Measurements from ENCODE around the gene ITGAE.

ITGAE gene

DNA sequence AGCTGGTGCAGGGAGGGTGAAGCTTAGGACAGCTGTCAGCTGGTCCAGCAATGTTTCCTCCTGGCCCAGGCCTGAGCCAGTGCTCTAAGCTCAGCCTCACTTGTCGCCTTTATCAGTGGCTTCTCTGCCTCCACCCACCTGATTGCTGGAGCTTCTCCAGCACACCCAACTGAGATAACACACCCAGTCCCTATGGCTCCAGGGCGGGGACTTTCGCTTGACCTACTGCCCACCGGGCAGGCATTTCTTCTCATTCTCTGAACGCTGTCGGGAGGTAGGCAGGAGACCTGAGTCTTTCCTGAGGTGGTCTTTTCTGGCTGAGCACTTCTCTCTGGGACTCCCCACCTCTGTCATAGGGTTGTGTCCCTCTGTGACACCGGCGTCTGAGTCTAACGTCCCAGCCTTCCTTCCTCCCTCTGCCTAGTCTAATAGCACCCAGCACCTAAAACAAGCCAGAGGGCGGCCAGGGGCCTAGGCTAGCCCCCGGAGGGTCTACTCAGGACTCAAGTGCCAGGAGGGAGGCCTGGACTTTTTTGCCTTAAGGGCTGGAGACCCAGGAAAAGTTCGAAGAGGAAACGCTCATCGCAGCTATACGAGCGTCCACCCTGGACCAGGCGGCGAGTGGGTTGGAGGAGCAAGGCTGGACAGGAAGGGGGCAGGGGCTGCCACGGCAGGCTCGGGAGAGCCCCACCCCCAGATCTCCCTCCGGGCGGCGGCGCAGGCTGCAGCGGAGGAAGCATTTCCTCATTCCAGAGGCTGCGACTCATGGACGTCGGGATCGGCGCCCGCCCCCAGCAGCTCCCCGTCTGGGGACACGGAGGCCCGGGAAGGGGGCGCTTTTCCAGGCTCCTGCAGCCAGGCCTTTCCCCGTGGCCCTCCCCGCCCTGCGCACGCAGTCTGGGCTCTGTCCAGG lies 133.4 kb downstream of the ITGAE start:
- Histone ChIP-seq H3K4me1 (no peaks in the 10 kb centered on the region), H3K27ac (peak overlapping the region; percentile 89), H3K4me3 (ENCODE audit: low read depth, low read length) (peak overlapping the region; percentile 95), H3K79me2 (peaks cover 4% of the 10 kb centered on the region), H3K4me2 (ENCODE audit: low read length) (peak overlapping the region; percentile 74), H3K9ac (no peak overlapping the region), H3K9me3 (ENCODE audit: control insufficient read depth, low read length) (no peaks in the 10 kb centered on the region), H3K36me3 (ENCODE audit: control insufficient read depth, insufficient read depth, low read length) (no peaks in the 10 kb centered on the region), H3K27me3 (ENCODE audit: control insufficient read depth, insufficient read depth, low read length) (no peaks in the 10 kb centered on the region), H2AFZ (peak overlapping the region; percentile 72)
- TF ChIP-seq, protein P1, sequence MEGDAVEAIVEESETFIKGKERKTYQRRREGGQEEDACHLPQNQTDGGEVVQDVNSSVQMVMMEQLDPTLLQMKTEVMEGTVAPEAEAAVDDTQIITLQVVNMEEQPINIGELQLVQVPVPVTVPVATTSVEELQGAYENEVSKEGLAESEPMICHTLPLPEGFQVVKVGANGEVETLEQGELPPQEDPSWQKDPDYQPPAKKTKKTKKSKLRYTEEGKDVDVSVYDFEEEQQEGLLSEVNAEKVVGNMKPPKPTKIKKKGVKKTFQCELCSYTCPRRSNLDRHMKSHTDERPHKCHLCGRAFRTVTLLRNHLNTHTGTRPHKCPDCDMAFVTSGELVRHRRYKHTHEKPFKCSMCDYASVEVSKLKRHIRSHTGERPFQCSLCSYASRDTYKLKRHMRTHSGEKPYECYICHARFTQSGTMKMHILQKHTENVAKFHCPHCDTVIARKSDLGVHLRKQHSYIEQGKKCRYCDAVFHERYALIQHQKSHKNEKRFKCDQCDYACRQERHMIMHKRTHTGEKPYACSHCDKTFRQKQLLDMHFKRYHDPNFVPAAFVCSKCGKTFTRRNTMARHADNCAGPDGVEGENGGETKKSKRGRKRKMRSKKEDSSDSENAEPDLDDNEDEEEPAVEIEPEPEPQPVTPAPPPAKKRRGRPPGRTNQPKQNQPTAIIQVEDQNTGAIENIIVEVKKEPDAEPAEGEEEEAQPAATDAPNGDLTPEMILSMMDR (IDR thresholded peaks at IDR 0.05): no peak

DNA sequence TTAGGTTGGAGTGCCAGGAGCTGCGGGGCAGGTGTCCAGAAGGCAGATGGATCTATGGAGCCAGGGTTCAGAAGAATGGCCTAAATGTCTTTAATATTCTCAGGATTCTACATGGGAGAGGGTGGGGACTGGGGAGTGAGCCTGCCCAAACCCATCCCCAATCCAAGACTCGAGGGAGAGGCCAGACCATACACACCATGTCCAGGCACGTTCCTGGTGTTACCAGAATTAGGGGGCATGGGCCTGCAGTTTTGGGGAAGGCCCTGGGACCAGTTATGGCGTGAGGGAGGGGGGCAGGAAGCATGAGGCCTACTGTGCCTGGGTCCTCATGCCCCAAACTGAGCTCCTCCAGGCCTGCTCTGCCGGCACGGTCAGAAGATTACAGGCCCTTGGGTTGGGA lies 134.5 kb downstream of the ITGAE start:
- Histone ChIP-seq H3K79me2 (peaks cover 4% of the 10 kb centered on the region), H3K27me3 (ENCODE audit: control insufficient read depth, insufficient read depth, low read length) (no peaks in the 10 kb centered on the region), H2AFZ (no peak overlapping the region), H3K4me3 (ENCODE audit: low read depth, low read length) (no peak overlapping the region), H3K4me1 (no peaks in the 10 kb centered on the region), H3K4me2 (ENCODE audit: low read length) (no peak overlapping the region), H3K9me3 (ENCODE audit: control insufficient read depth, low read length) (no peaks in the 10 kb centered on the region), H3K9ac (no peak overlapping the region), H3K27ac (no peak overlapping the region), H3K36me3 (ENCODE audit: control insufficient read depth, insufficient read depth, low read length) (no peaks in the 10 kb centered on the region)
- TF ChIP-seq, protein P1 (IDR thresholded peaks at IDR 0.05): no peak

DNA sequence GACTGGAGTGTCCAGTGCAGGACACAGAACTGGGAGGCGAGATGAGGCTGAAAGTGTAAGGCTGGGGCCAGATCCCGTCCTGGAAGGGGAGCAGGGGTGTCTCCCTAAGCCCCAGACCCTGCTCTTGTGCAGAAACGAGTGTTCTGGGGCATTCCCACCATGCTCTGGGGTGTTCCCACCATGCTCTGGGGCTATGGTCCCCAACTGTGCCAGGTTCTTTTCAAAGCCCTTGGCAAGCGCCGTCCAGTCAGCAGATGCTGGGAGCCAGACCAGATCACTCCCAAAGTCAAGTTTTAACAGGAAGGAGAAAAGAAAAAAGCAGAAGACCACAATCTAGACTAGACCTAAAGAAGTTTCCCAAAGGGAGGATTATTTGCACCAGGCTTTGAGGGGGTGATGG lies 135.2 kb downstream of the ITGAE start:
- Histone ChIP-seq H3K9me3 (ENCODE audit: control insufficient read depth, low read length) (no peaks in the 10 kb centered on the region), H3K4me3 (ENCODE audit: low read depth, low read length) (no peak overlapping the region), H3K27ac (no peak overlapping the region), H3K79me2 (peaks cover 4% of the 10 kb centered on the region), H3K4me1 (no peaks in the 10 kb centered on the region), H3K36me3 (ENCODE audit: control insufficient read depth, insufficient read depth, low read length) (no peaks in the 10 kb centered on the region), H3K27me3 (ENCODE audit: control insufficient read depth, insufficient read depth, low read length) (no peaks in the 10 kb centered on the region), H2AFZ (no peak overlapping the region), H3K4me2 (ENCODE audit: low read length) (no peak overlapping the region), H3K9ac (no peak overlapping the region)
- TF ChIP-seq, protein P1 (IDR thresholded peaks at IDR 0.05): no peak
